ENCODE results near the gene DNER.

DNER gene

GRCh38 chr2:229740279-229740678 is 25.9 kb upstream of the DNER start:
- ChIA-PET CTCF (no interaction called here), POLR2A (no interaction called here)
- TF ChIP-seq CTCF (IDR thresholded peaks at IDR 0.05; ENCODE audit: control extremely low read depth, extremely low read depth, low read depth, missing control alignments) = no peak
- DNase-seq (ENCODE audit: extremely low spot score) = no peak

- CTCF ChIA-PET = no interaction called here
- no peak for DNase-seq (ENCODE audit: extremely low spot score)
- POLR2A ChIA-PET = no interaction called here
- no peak for TF ChIP-seq CTCF (IDR thresholded peaks at IDR 0.05; ENCODE audit: control extremely low read depth, extremely low read depth, low read depth, missing control alignments)
These were observed 23.8 kb upstream of the DNER start for GRCh38 chr2:229738024-229738625.

- POLR2A ChIA-PET = no interaction called here
- CTCF ChIA-PET = interaction anchor here (1.1 kb wide), 1 partner anchor 9 kb away, joined by 3 read pairs; no protein-coding TSS in a partner anchor
- no peak for DNase-seq (ENCODE audit: extremely low spot score)
- TF ChIP-seq CTCF (IDR thresholded peaks at IDR 0.05; ENCODE audit: control extremely low read depth, extremely low read depth, low read depth, missing control alignments) = no peak
These were observed 20.1 kb upstream of the DNER start for GRCh38 chr2:229734410-229734809.

- no peak for TF ChIP-seq CTCF (IDR thresholded peaks at IDR 0.05; ENCODE audit: control extremely low read depth, extremely low read depth, low read depth, missing control alignments)
- POLR2A ChIA-PET = no interaction called here
- CTCF ChIA-PET = no interaction called here
- no peak for DNase-seq (ENCODE audit: extremely low spot score)
These were observed 19.4 kb upstream of the DNER start for GRCh38 chr2:229733611-229734245.

- ChIA-PET CTCF (no interaction called here), POLR2A (no interaction called here)
- no peak for TF ChIP-seq CTCF (IDR thresholded peaks at IDR 0.05; ENCODE audit: control extremely low read depth, extremely low read depth, low read depth, missing control alignments)
- DNase-seq (ENCODE audit: extremely low spot score) = no peak
These were observed 18.5 kb upstream of the DNER start for GRCh38 chr2:229732897-229733296.

GRCh38 chr2:229731916-229732315 is 17.6 kb upstream of the DNER start:
- ChIA-PET CTCF (interaction anchor here (0.8 kb wide), 1 partner anchor 14 kb away, joined by 3 read pairs; no protein-coding TSS in a partner anchor), POLR2A (no interaction called here)
- TF ChIP-seq CTCF (IDR thresholded peaks at IDR 0.05; ENCODE audit: control extremely low read depth, extremely low read depth, low read depth, missing control alignments) = no peak
- no peak for DNase-seq (ENCODE audit: extremely low spot score)
